Heart left ventricle (tissue), 13 donors: ENCODE data around the gene LSM14A.

Experiments used
- POLR2A ChIP-seq, 2 donors: fragments of 450-650 bp; IDR thresholded peaks; one replicate each; pipeline ENCODE4 v1.6.1; 2017; ENCODE audit warnings: antibody characterized with exemption in 2 of 2, mild to moderate bottlenecking in 2 of 2, moderate library complexity in 2 of 2
- TF ChIP-seq, protein P1 (sequence below), 12 donors: fragments of 200-600 bp; sonication (generic) in 4 of 12; IDR thresholded peaks; one replicate each; pipeline versions ENCODE4 v1.5.0 to v1.8.0; 2018 to 2022; ENCODE audit warnings: antibody characterized with exemption in 12 of 12, mild to moderate bottlenecking in 5 of 12
- donor health status: ischemic (EF 13 %, LVEDD 7.1; RV severe dilation, severe dysfunction).
- donor health status: DM: no; HTN: yes; CAD: no.
- donor health status: DM: no; HTN: no; CAD: no.
- donor health status: ischemic (EF 25% LVEDD 6.9; RV normal size, moderate dysfunction).
- donor health status: ischemic (EF 25% LVEDD 5.7; RV mildly dilated, moderate dysfunction).
- donor health status: ischemic (EF 35%, LVEDD 5.7; RV mildly dilated, moderate dysfunction).
- donor health status: nonischemic (EF 11% LVEDD 7.7; RV severe dilation, severe dysfunction).
- donor health status: DM: yes; HTN: yes; CAD: no.
- donor health status: PGD.
- donor health status: ischemic (EF 29% LVEDD 5.4; RV normal size, mild dysfunction).
- donor health status: nonischemic (EF 23%, LVEDD 6.1; RV moderate dilation, normal function).

DNA sequence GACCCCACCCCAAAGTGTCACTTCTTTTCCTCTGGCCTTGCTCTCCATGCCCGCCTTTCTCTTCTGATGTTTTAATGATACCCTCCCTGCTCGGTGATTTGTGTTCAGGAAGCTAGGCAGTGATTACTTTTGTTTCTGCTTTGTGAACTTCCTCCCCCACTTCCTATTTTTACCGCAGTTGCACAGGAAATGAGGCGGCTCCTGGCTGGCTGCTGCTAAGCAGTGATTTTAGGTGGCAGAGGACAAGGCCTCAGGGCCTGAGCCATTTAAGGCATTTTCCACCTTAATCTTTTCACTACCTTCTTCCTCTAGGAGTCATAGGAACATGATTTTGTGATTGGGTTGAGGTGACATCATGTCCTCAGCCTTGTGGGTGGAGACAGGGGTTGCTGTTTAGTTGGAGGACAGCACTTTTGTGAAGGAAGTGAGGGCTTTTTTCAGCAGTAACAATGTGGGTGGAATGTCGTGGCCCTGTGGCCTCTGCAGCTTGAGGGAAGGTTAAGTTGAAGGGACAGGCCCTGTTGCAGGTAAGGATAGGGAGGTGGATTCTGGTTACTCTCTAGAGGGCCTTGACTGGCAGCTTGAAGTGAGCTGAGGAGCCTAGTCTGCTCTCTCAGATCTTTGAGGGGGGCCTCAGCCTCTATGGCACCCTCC lies 97.8 kb downstream of the LSM14A start:
- TF ChIP-seq, protein P1, sequence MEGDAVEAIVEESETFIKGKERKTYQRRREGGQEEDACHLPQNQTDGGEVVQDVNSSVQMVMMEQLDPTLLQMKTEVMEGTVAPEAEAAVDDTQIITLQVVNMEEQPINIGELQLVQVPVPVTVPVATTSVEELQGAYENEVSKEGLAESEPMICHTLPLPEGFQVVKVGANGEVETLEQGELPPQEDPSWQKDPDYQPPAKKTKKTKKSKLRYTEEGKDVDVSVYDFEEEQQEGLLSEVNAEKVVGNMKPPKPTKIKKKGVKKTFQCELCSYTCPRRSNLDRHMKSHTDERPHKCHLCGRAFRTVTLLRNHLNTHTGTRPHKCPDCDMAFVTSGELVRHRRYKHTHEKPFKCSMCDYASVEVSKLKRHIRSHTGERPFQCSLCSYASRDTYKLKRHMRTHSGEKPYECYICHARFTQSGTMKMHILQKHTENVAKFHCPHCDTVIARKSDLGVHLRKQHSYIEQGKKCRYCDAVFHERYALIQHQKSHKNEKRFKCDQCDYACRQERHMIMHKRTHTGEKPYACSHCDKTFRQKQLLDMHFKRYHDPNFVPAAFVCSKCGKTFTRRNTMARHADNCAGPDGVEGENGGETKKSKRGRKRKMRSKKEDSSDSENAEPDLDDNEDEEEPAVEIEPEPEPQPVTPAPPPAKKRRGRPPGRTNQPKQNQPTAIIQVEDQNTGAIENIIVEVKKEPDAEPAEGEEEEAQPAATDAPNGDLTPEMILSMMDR (IDR thresholded peaks at IDR 0.05) = no peak
- peak in 1 of 2 donors; percentile 34 for TF ChIP-seq POLR2A (IDR thresholded peaks at IDR 0.05)
